Retinal pigment epithelial cell (primary cell): ENCODE data around the gene CARTPT.

Source experiments
- DNase-seq: peaks from one replicate; pipeline ENCODE4 v3.0.0-alpha.2; 2010; ENCODE audit warnings: low read depth
- H3K4me3 ChIP-seq: 2 replicates; pipeline ENCODE4 v1.5.1; 2011; ENCODE audit warnings: mild to moderate bottlenecking, low read length, control low read depth, moderate library complexity
- CTCF ChIP-seq: conservative IDR thresholded peaks from 2 replicates; pipeline ENCODE4 v1.5.1; 2011; ENCODE audit warnings: low read depth, low read length, control low read depth, inconsistent platforms

Gene CARTPT

DNA sequence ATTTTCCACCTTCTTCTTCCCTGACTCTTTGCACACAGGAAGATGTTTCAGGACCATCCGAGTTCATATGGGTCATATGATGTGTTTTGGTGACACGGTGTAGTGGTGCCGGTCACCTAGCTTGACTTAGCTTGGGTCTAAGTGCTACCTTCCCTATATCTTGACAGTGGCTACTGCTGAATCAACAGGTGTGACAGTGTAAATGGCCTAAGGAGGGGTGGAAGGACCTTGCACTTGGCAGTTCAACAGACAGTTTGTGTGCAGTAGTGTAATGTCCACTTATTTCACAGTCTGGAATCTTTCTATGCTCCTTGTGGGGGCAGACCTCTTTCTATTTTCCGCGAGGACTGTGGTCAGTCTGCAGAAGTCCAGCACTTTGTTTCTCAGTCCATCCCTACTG, 43.8 kb downstream of the CARTPT start:
- no peak overlapping the region for H3K4me3 ChIP-seq
- no peak for DNase-seq
- no peak for TF ChIP-seq CTCF

DNA sequence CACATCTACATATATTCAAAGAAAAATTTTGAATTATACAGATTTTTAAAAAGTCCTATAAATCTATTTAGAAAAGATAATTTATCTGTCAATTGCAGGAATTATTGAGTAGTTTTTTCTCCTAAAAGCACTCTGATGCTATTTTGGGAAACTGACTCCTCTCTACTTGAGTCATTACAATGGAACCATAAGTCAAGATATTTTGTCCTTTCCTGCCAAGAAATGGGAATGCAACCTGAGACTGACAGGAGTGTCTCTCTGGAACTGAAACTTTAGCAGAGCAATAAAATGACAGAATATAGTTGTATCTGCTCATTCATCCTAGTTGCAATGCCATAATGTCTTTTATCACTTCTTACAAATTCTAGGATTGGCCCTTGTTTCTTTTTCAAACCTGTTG, 48.6 kb downstream of the CARTPT start:
- DNase-seq = no peak
- H3K4me3 ChIP-seq = no peak overlapping the region
- no peak for TF ChIP-seq CTCF

- no peak overlapping the region for H3K4me3 ChIP-seq
- TF ChIP-seq CTCF = no peak
- DNase-seq = no peak
Observed at GRCh38 chr5:71769287-71769686, 50.2 kb downstream of the CARTPT start.

GRCh38 chr5:71770381-71770780, 51.3 kb downstream of the CARTPT start:
- DNase-seq = no peak
- no peak for TF ChIP-seq CTCF
- H3K4me3 ChIP-seq = no peak overlapping the region
